GM12878 (cell line): ENCODE data around the gene KRT20. TPM values are rescaled to one million over a fixed set of nuclear protein-coding genes. Genes with fewer than 3 reads are reported as not detected.

Source experiments
- ATAC-seq: fragments of 200-7000 bp; cut with Tn5 transposase; 3 replicates; pipeline ENCODE4 v1.9.1; 2020; ENCODE audit warnings: mild to moderate bottlenecking, moderate library complexity
- BruUV-seq: library from RNA; stranded (reverse); fragments of 400-500 nt; replicated peaks from 2 replicates; lab custom pipeline; 2021; lab: Mats Ljungman, UMichigan
- CTCF ChIA-PET: fragments of 300-600 bp; sonication (Branson Sonifier 250); formaldehyde crosslinking; extraction: SDS; loops from one replicate; lab custom pipeline; 2021; ENCODE audit warnings: inconsistent platforms; lab: Yijun Ruan, JAX
- POLR2A ChIA-PET: fragments of 350-600 bp; formaldehyde crosslinking; extraction: SDS; loops from one replicate; lab custom pipeline; 2021; ENCODE audit warnings: inconsistent platforms; lab: Charles Lee
- RAD21 ChIA-PET: fragments of 300-600 bp; sonication (Branson Sonifier 250); formaldehyde crosslinking; loops from one replicate; lab custom pipeline; 2023; ENCODE audit warnings: antibody characterized with exemption; ENCODE audit not compliant: unreplicated experiment; lab: Charles Lee
- SMC1A ChIA-PET: fragments of 300-600 bp; sonication (Branson Sonifier 250); formaldehyde crosslinking; loops from one replicate; lab custom pipeline; 2023; ENCODE audit not compliant: unreplicated experiment, uncharacterized antibody; lab: Charles Lee
- DNase-seq: peaks from one replicate; pipeline ENCODE4 v3.0.0-alpha.2; 2011; ENCODE audit warnings: low read depth, low spot score
- FAIRE-seq: peaks from 3 replicates; lab custom pipeline; 2011; peaks lifted over from hg19 to GRCh38; lab: Jason Lieb, UNC
- H2AFZ ChIP-seq: 2 replicates; pipeline ENCODE4 v1.6.0; 2011; ENCODE audit warnings: low read depth, low read length, control low read depth; ENCODE audit not compliant: control insufficient read depth
- H3K27ac ChIP-seq: 2 replicates; pipeline ENCODE4 v1.5.1; 2011; ENCODE audit warnings: control low read depth; ENCODE audit not compliant: control insufficient read depth, insufficient read depth
- H3K27me3 ChIP-seq, 2 experiments: replicated peaks in 1 of 2; 2 replicates each; pipeline versions ENCODE4 v1.6.0 to v1.6.1; 2011; ENCODE audit warnings: low read length in 1 of 2; ENCODE audit not compliant: control insufficient read depth in 2 of 2, insufficient read depth in 2 of 2
- H3K36me3 ChIP-seq, 2 experiments: 2 replicates each; pipeline ENCODE4 v1.5.1; 2011; ENCODE audit warnings: low read length in 1 of 2; ENCODE audit not compliant: control insufficient read depth in 2 of 2, insufficient read depth in 2 of 2
- H3K4me1 ChIP-seq: 2 replicates; pipeline ENCODE4 v1.6.1; 2011; ENCODE audit warnings: mild to moderate bottlenecking, low read length, moderate library complexity, mixed read lengths; ENCODE audit not compliant: control insufficient read depth, insufficient read depth
- H3K4me2 ChIP-seq: 2 replicates; pipeline ENCODE4 v1.6.0; 2011; ENCODE audit warnings: control low read depth; ENCODE audit not compliant: control insufficient read depth, insufficient read depth
- H3K4me3 ChIP-seq: fragments of 200-600 bp; sonication (generic); 2 replicates; pipeline ENCODE4 v1.5.1; 2016
- H3K79me2 ChIP-seq: 2 replicates; pipeline ENCODE4 v1.6.0; 2011; ENCODE audit warnings: low read length; ENCODE audit not compliant: control insufficient read depth, insufficient read depth
- H3K9ac ChIP-seq: 2 replicates; pipeline ENCODE4 v1.8.0; 2011; ENCODE audit warnings: low read length, control low read depth, mixed read lengths; ENCODE audit not compliant: control insufficient read depth, insufficient read depth
- H3K9me3 ChIP-seq: replicated peaks from 3 replicates; pipeline ENCODE4 v1.5.1; 2011; ENCODE audit warnings: mild to moderate bottlenecking, low read length; ENCODE audit not compliant: control insufficient read depth, insufficient read depth
- H4K20me1 ChIP-seq: 2 replicates; pipeline ENCODE4 v1.6.0; 2011; ENCODE audit not compliant: control insufficient read depth, insufficient read depth
- E2F8 ChIP-seq: fragments of 450-650 bp; IDR thresholded peaks from 2 replicates; pipeline ENCODE4 v1.6.1; 2018; ENCODE audit warnings: mild to moderate bottlenecking, low read depth, moderate library complexity; ENCODE audit not compliant: partially characterized antibody
- MLLT1 ChIP-seq: fragments of 450-650 bp; IDR thresholded peaks from 2 replicates; pipeline ENCODE4 v1.6.1; 2016; ENCODE audit warnings: mild to moderate bottlenecking
- RCOR1 ChIP-seq: conservative IDR thresholded peaks from 2 replicates; pipeline ENCODE4 v1.6.1; 2012; ENCODE audit warnings: low read depth, low read length, improper control_type of control experiment
- SIX5 ChIP-seq: IDR thresholded peaks from 2 replicates; pipeline ENCODE4 v1.6.1; 2011; ENCODE audit warnings: mild to moderate bottlenecking, low read depth, low read length, moderate library complexity; ENCODE audit not compliant: severe bottlenecking
- TARDBP ChIP-seq: IDR thresholded peaks from 2 replicates; pipeline ENCODE4 v1.6.1; 2016; ENCODE audit warnings: borderline replicate concordance
- USF2 ChIP-seq: IDR thresholded peaks from 2 replicates; pipeline ENCODE4 v1.6.1; 2011; ENCODE audit warnings: low read depth, low read length, improper control_type of control experiment, borderline replicate concordance
- ZBTB4 ChIP-seq: fragments of 450-650 bp; formaldehyde crosslinking; IDR thresholded peaks from 2 replicates; pipeline ENCODE4 v1.4.0; 2022; ENCODE audit warnings: mild to moderate bottlenecking, moderate library complexity
- ZBTB40 ChIP-seq: fragments of 450-650 bp; IDR thresholded peaks from 2 replicates; pipeline ENCODE4 v1.6.1; 2016; ENCODE audit warnings: mild to moderate bottlenecking, moderate library complexity, borderline replicate concordance
- WGBS: methylation state at CpG from one replicate; pipeline ENCODE4 v1.1.6; 2016; ENCODE audit warnings: low lambda C conversion rate; ENCODE audit not compliant: insufficient replicate concordance, insufficient coverage; ENCODE audit errors: missing lambda C conversion rate; 5-methylcytosine and 5-hydroxymethylcytosine counted together
- in situ Hi-C: fragments of 300-500 bp; cut with MboI; formaldehyde crosslinking; loops from 9 replicates; pipeline ENCODE4 v1.14.3; 2018; ENCODE audit warnings: mixed read lengths
- intact Hi-C: fragments of 100-400 bp; cut with micrococcal nuclease; formaldehyde crosslinking; loops from one replicate; pipeline ENCODE4 v1.14.2; 2022; ENCODE audit not compliant: unreplicated experiment
- polyA plus RNA-seq, 11 experiments: library from polyadenylated mRNA; depleted of rRNA in 4 of 11; unstranded in 6 of 11; stranded (reverse) in 5 of 11; fragments of >200 nt; fragmentation: Nextera tagmentation in 4 of 11; fragmentation: Illumina TruSeq in 1 of 11; extraction: Ambion mirVana in 4 of 11; extraction: Trizol in 1 of 11; gene quantifications; 1 replicate in 1 of 11; 2 replicates in 10 of 11; pipeline versions ENCODE4 v1.2.1 to v1.2.3, GENCODE V29; 2011 to 2016; ENCODE audit warnings: inconsistent platforms in 2 of 11, missing spikeins in 2 of 11, low read depth in 1 of 11
- total RNA-seq, 4 experiments: library from RNA; depleted of rRNA in 3 of 4; stranded (reverse); fragments of >200 nt in 3 of 4; fragmentation: Illumina TruSeq in 1 of 4; extraction: Trizol in 1 of 4; gene quantifications; 2 replicates each; pipeline versions ENCODE4 v1.2.1 to v1.2.3, GENCODE V29; 2013 to 2021

Gene KRT20
- total and polyA plus RNA-seq, 10 of the 15 experiments (the other 5 are each of a cell fraction or from before 2014, with no cell fraction given), result 0.23 TPM; not detected in 9

GRCh38 chr17:40846515-40847144 lies 38.4 kb downstream of the KRT20 start:
- no peak overlapping the region for H3K9ac ChIP-seq
- no peak overlapping the region for H2AFZ ChIP-seq
- ChIA-PET CTCF (interaction anchor here (1.2 to 1.4 kb wide), 2 partner anchors 10 to 11 kb away, joined by 3 to 6 read pairs; no protein-coding TSS in a partner anchor), POLR2A (interaction anchor here (0.7 kb wide), 1 partner anchor 112 kb away, joined by 4 read pairs; no protein-coding TSS in a partner anchor), RAD21 (no interaction called here), SMC1A (interaction anchor here (1.1 to 3.3 kb wide), 2 partner anchors 10 to 12 kb away, joined by 3 to 11 read pairs; no protein-coding TSS in a partner anchor)
- ATAC-seq (no peak), FAIRE-seq (no peak), DNase-seq (no peak)
- no peaks in the 10 kb centered on the region for H3K4me1 ChIP-seq
- H3K27me3 ChIP-seq, result no peaks in the 10 kb centered on the region; a peak in 1 of 4 replicates
- in situ Hi-C loops, result no loop called here
- no peaks in the 10 kb centered on the region for H3K79me2 ChIP-seq
- H4K20me1 ChIP-seq, result no peaks in the 10 kb centered on the region
- H3K4me2 ChIP-seq, result no peak overlapping the region
- BruUV-seq, result no TSS peak
- no peaks in the 10 kb centered on the region for H3K9me3 ChIP-seq
- no peaks in the 10 kb centered on the region for H3K36me3 ChIP-seq
- H3K27ac ChIP-seq, result no peak overlapping the region
- WGBS, result 33% methylated on average over 1 of the region's 1 CpG
- intact Hi-C loops, result no loop called here
- H3K4me3 ChIP-seq, result no peak overlapping the region
- TF ChIP-seq TARDBP (no peak), SIX5 (no peak), MLLT1 (no peak), USF2 (no peak), ZBTB40 (no peak), ZBTB4 (no peak), E2F8 (no peak), RCOR1 (no peak)
